ENCODE results near the gene CALY.

- TF ChIP-seq ZBTB7A (IDR thresholded peaks at IDR 0.05; ENCODE audit: low read depth), result no peak
- no peak for TF ChIP-seq TEAD4 (IDR thresholded peaks at IDR 0.05)
- TF ChIP-seq EP300 (IDR thresholded peaks at IDR 0.05; ENCODE audit: borderline replicate concordance), result no peak
- no peak for TF ChIP-seq REST (IDR thresholded peaks at IDR 0.05; ENCODE audit: low read depth)
- TF ChIP-seq MAX (IDR thresholded peaks at IDR 0.05), result no peak
- no peak for TF ChIP-seq RAD21 (IDR thresholded peaks at IDR 0.05; ENCODE audit: low read depth)
- TF ChIP-seq EGR1 (IDR thresholded peaks at IDR 0.05), result no peak
- TF ChIP-seq FOXM1 (IDR thresholded peaks at IDR 0.05; ENCODE audit: borderline replicate concordance, low read depth), result no peak
- TF ChIP-seq CREB1 (IDR thresholded peaks at IDR 0.05; ENCODE audit: low read depth), result no peak
- TF ChIP-seq TAF1 (IDR thresholded peaks at IDR 0.05; ENCODE audit: low read depth), result no peak
- no peak for TF ChIP-seq CEBPB (IDR thresholded peaks at IDR 0.05)
- TF ChIP-seq YY1 (IDR thresholded peaks at IDR 0.05; ENCODE audit: low read depth), result no peak
- TF ChIP-seq USF1 (IDR thresholded peaks at IDR 0.05), result no peak
Observed at GRCh38 chr10:133350283-133350949, 13.7 kb upstream of the CALY start.
